ENCODE results near the gene RBMS1. TPM values are rescaled to one million over a fixed set of nuclear protein-coding genes. Genes with fewer than 3 reads are reported as not detected.

Gene RBMS1
- total and polyA plus RNA-seq, 5 donors from 2014 or later: 27.9 to 58.4 (median 33.5) TPM

DNA sequence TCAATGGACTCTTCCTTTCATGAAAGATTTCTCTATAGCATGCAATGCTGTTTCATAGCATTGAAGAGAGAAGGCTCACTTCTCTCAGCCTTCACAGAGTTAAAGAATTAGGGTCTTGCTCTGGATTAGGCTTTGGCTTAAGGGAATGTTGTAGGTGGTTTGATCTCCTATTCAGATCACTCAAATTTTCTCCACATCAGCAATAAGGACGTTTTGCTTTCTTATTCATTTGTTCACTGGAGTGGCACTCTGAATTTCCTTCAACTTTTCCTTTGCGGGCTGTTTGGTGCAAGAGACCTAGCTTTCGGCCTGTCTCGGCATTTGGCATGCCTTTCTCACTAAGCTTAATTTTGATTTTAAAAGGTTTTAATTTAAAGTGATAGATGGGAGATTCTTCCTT lies 131.6 kb downstream of the RBMS1 start:
- Mint-ChIP-seq H3K27me3 (no peaks in the 10 kb centered on the region), H3K27ac (no peak overlapping the region), H3K9me3 (no peaks in the 10 kb centered on the region), H3K4me1 (peaks cover 11 to 34% (median 23%) of the 10 kb centered on the region in 4 donors), H3K36me3 (peaks cover 45% of the 10 kb centered on the region), H3K4me3 (no peak overlapping the region)
- H3K27ac ChIP-seq (ENCODE audit: insufficient read depth, low read length, poor library complexity, severe bottlenecking): no peak overlapping the region
- peaks cover 29% of the 10 kb centered on the region for H3K36me3 ChIP-seq (ENCODE audit: control insufficient read depth, insufficient read depth, low read length)
- no peaks in the 10 kb centered on the region for H3K27me3 ChIP-seq (ENCODE audit: control insufficient read depth, insufficient read depth, low read length)
- no peaks in the 10 kb centered on the region for H3K9me3 ChIP-seq (ENCODE audit: control insufficient read depth in 2 of 2, low read length in 2 of 2)
- DNase-seq (no peak), ATAC-seq (ENCODE audit: low read depth in 2 of 2) (no peak)
- H3K4me1 ChIP-seq (ENCODE audit: control insufficient read depth, insufficient read depth, low read length, poor library complexity, severe bottlenecking): no peaks in the 10 kb centered on the region
- H3K4me3 ChIP-seq (ENCODE audit: low read depth, low read length): no peak overlapping the region

DNA sequence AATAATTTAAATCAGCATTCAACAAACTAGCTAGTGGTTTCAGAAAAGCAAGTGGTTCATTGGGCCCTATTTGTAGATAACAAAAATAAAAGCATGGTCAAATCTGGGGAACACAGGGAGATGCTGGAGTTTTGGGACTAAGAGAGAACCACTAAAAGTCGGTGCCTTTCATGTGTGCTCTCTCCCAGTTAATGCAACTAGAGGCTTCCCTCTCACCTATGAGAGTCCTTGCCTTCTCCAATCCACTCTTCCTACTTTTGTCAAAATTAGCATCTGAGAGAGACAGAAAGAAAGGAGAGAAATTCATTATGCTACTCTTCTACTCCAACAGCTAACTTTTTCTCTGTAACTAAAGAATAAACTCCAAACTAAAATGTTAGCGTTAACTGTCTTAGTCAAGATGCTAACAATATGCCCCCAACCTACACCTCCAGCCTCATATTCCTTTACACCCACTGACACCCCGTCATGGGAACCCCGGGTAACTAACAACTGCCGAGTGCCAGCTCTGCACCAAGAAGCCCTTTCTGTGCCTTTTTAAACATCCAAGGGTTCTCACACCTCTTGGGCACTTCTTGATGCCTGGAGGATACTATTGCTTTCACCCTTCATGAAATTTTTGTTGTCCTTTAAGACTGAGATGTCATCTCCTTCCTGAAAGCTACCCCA lies 133.4 kb downstream of the RBMS1 start:
- H3K4me3 ChIP-seq (ENCODE audit: low read depth, low read length): no peak overlapping the region
- peaks cover 19% of the 10 kb centered on the region for H3K36me3 ChIP-seq (ENCODE audit: control insufficient read depth, insufficient read depth, low read length)
- H3K4me1 ChIP-seq (ENCODE audit: control insufficient read depth, insufficient read depth, low read length, poor library complexity, severe bottlenecking): no peaks in the 10 kb centered on the region
- Mint-ChIP-seq H3K36me3 (peaks cover 48% of the 10 kb centered on the region), H3K9me3 (no peaks in the 10 kb centered on the region), H3K27ac (peak overlapping the region in 1 of 3 donors; percentile 42), H3K27me3 (no peaks in the 10 kb centered on the region), H3K4me1 (peaks cover 24 to 38% (median 30%) of the 10 kb centered on the region in 4 donors), H3K4me3 (no peak overlapping the region)
- H3K9me3 ChIP-seq (ENCODE audit: control insufficient read depth in 2 of 2, low read length in 2 of 2): no peaks in the 10 kb centered on the region
- H3K27me3 ChIP-seq (ENCODE audit: control insufficient read depth, insufficient read depth, low read length): no peaks in the 10 kb centered on the region
- no peak for DNase-seq
- H3K27ac ChIP-seq (ENCODE audit: insufficient read depth, low read length, poor library complexity, severe bottlenecking): no peak overlapping the region
- no peak for ATAC-seq (ENCODE audit: low read depth in 2 of 2)

DNA sequence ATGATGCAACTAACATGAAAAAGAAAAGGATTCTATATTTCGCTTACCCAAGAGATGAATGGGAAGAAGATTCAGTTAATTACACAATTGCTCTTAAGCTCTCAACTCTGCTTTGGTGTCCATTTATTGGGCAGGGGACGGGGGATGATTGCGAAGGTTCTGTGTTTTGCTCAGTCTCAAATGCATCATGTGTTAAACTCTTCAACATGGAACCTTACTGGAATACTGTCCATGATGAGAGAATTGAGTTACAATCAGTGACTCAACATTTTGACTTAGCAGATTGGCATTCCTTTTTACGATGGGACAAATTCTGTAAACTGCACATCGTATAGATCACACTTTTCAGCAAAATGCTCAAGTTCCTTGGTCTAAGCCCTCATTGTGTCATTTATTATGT lies 135.6 kb downstream of the RBMS1 start:
- H3K4me1 ChIP-seq (ENCODE audit: control insufficient read depth, insufficient read depth, low read length, poor library complexity, severe bottlenecking): no peaks in the 10 kb centered on the region
- H3K4me3 ChIP-seq (ENCODE audit: low read depth, low read length): no peak overlapping the region
- H3K27me3 Mint-ChIP-seq: no peaks in the 10 kb centered on the region
- no peak for DNase-seq
- H3K9me3 Mint-ChIP-seq: no peaks in the 10 kb centered on the region
- no peak overlapping the region for H3K27ac ChIP-seq (ENCODE audit: insufficient read depth, low read length, poor library complexity, severe bottlenecking)
- no peaks in the 10 kb centered on the region for H3K9me3 ChIP-seq (ENCODE audit: control insufficient read depth in 2 of 2, low read length in 2 of 2)
- ATAC-seq (ENCODE audit: low read depth in 2 of 2): no peak
- no peak overlapping the region for H3K4me3 Mint-ChIP-seq
- H3K4me1 Mint-ChIP-seq: peaks cover 14 to 41% (median 34%) of the 10 kb centered on the region in 4 donors
- peaks cover 28% of the 10 kb centered on the region for H3K36me3 Mint-ChIP-seq
- H3K36me3 ChIP-seq (ENCODE audit: control insufficient read depth, insufficient read depth, low read length): peaks cover 10% of the 10 kb centered on the region
- no peak overlapping the region for H3K27ac Mint-ChIP-seq
- H3K27me3 ChIP-seq (ENCODE audit: control insufficient read depth, insufficient read depth, low read length): no peaks in the 10 kb centered on the region

DNA sequence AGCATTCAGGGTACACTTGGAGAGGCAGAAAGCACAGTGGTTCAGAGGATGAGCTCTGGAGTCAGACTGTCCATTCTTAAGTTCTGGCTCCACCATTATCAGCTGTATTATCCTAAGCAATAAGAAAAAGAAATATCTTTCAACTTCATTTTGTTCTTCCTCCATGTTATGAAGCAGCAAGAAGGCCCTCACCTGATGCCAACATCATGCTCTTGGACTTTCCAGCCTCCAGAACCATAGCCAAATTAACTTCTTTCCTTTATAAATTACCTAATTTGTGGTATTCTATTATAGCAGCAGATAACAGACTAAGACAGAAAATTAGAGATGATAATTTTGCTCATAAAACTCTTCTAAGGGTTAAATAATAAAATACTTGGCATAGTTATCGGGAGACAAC lies 137.1 kb downstream of the RBMS1 start:
- no peak overlapping the region for H3K4me3 Mint-ChIP-seq
- H3K27ac Mint-ChIP-seq: peak overlapping the region in 1 of 3 donors; percentile 67
- H3K36me3 Mint-ChIP-seq: peaks cover 31% of the 10 kb centered on the region

DNA sequence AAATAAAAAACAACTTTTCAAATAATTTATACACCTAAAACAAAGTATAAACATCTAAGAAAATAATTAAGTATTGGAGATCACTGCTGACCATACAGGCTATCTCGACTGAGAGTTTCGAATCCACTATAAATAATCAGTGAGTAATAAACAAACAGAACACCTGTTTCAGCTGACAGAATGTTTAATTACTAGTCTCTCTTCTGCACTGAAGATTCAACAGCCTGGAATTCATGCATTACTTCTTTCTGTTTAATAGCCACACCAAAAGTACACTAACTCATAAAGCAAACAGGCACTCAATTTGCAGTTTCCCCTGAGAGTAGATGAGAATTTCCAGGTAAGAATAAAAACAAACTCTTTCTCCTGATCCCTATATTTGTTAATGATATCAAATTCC lies 138.5 kb downstream of the RBMS1 start:
- H3K27me3 ChIP-seq (ENCODE audit: control insufficient read depth, insufficient read depth, low read length): no peaks in the 10 kb centered on the region
- Mint-ChIP-seq H3K9me3 (no peaks in the 10 kb centered on the region), H3K27ac (peak overlapping the region; percentile 52 to 67 (median 63)), H3K4me3 (no peak overlapping the region), H3K4me1 (peaks cover 4 to 39% (median 28%) of the 10 kb centered on the region in 4 donors), H3K27me3 (no peaks in the 10 kb centered on the region), H3K36me3 (peaks cover 31% of the 10 kb centered on the region)
- H3K27ac ChIP-seq (ENCODE audit: insufficient read depth, low read length, poor library complexity, severe bottlenecking): no peak overlapping the region
- no peaks in the 10 kb centered on the region for H3K4me1 ChIP-seq (ENCODE audit: control insufficient read depth, insufficient read depth, low read length, poor library complexity, severe bottlenecking)
- no peak for DNase-seq
- no peaks in the 10 kb centered on the region for H3K9me3 ChIP-seq (ENCODE audit: control insufficient read depth in 2 of 2, low read length in 2 of 2)
- peaks cover 10% of the 10 kb centered on the region for H3K36me3 ChIP-seq (ENCODE audit: control insufficient read depth, insufficient read depth, low read length)
- ATAC-seq (ENCODE audit: low read depth in 2 of 2): no peak
- H3K4me3 ChIP-seq (ENCODE audit: low read depth, low read length): no peak overlapping the region

More for the DNA sequence above, 137.1 kb downstream of the RBMS1 start:
- no peaks in the 10 kb centered on the region for H3K4me1 ChIP-seq (ENCODE audit: control insufficient read depth, insufficient read depth, low read length, poor library complexity, severe bottlenecking)
- no peak overlapping the region for H3K27ac ChIP-seq (ENCODE audit: insufficient read depth, low read length, poor library complexity, severe bottlenecking)
- no peaks in the 10 kb centered on the region for H3K27me3 ChIP-seq (ENCODE audit: control insufficient read depth, insufficient read depth, low read length)
- Mint-ChIP-seq H3K4me1 (peaks cover 8 to 42% (median 34%) of the 10 kb centered on the region in 4 donors), H3K9me3 (no peaks in the 10 kb centered on the region), H3K27me3 (no peaks in the 10 kb centered on the region)
- no peaks in the 10 kb centered on the region for H3K9me3 ChIP-seq (ENCODE audit: control insufficient read depth in 2 of 2, low read length in 2 of 2)
- ATAC-seq (ENCODE audit: low read depth in 2 of 2) (no peak), DNase-seq (no peak)
- H3K36me3 ChIP-seq (ENCODE audit: control insufficient read depth, insufficient read depth, low read length): peaks cover 11% of the 10 kb centered on the region
- H3K4me3 ChIP-seq (ENCODE audit: low read depth, low read length): no peak overlapping the region

DNA sequence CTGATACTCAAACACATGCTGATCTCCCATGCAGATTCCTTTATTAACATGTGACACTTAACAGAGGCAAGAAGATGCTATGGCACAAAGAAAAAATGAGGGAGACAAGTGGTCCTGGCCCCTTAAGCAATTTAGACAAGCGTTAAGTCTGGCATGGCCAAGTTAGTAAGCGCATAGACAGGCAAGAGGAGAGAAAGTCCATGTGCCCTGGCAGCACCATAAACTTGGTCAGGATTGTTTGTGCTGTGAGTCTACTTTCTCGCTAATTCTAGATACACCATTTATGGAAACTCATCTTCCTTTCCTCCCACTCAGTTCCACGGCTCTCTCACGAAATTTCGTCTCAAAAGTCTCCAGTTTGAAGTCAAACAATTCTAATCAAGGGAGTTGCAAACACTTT lies 138.9 kb downstream of the RBMS1 start:
- H3K4me3 ChIP-seq (ENCODE audit: low read depth, low read length): no peak overlapping the region
- no peaks in the 10 kb centered on the region for H3K27me3 ChIP-seq (ENCODE audit: control insufficient read depth, insufficient read depth, low read length)
- peaks cover 10% of the 10 kb centered on the region for H3K36me3 ChIP-seq (ENCODE audit: control insufficient read depth, insufficient read depth, low read length)
- H3K27ac Mint-ChIP-seq: no peak overlapping the region
- no peak for ATAC-seq (ENCODE audit: low read depth in 2 of 2)
- H3K9me3 Mint-ChIP-seq: no peaks in the 10 kb centered on the region
- no peaks in the 10 kb centered on the region for H3K4me1 ChIP-seq (ENCODE audit: control insufficient read depth, insufficient read depth, low read length, poor library complexity, severe bottlenecking)
- no peaks in the 10 kb centered on the region for H3K9me3 ChIP-seq (ENCODE audit: control insufficient read depth in 2 of 2, low read length in 2 of 2)
- H3K36me3 Mint-ChIP-seq: peaks cover 34% of the 10 kb centered on the region
- peaks cover 4 to 42% (median 27%) of the 10 kb centered on the region in 4 donors for H3K4me1 Mint-ChIP-seq
- no peak for DNase-seq
- H3K27me3 Mint-ChIP-seq: no peaks in the 10 kb centered on the region
- no peak overlapping the region for H3K27ac ChIP-seq (ENCODE audit: insufficient read depth, low read length, poor library complexity, severe bottlenecking)
- no peak overlapping the region for H3K4me3 Mint-ChIP-seq

DNA sequence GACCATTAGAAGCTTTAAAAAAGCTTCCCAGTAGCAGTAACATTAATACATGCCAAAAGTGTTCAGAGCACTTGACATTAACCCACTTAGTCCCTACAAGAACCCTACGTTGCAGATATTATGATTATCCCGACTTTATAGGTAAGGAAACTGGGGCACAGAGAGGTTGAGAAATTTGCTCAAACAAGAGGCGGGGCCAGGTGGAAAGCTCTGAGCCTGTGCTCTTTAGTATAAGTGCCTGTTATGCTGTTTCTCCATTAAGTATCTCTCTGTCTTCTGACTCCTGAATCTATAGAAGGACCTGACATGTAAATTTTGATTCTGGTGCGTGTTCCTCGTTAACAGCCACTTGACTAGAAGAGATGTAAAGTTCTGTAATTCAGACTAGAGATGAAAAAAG lies 139.8 kb downstream of the RBMS1 start:
- peaks cover 10 to 48% (median 28%) of the 10 kb centered on the region in 4 donors for H3K4me1 Mint-ChIP-seq
- no peak for ATAC-seq (ENCODE audit: low read depth in 2 of 2)
- H3K27me3 Mint-ChIP-seq: no peaks in the 10 kb centered on the region

DNA sequence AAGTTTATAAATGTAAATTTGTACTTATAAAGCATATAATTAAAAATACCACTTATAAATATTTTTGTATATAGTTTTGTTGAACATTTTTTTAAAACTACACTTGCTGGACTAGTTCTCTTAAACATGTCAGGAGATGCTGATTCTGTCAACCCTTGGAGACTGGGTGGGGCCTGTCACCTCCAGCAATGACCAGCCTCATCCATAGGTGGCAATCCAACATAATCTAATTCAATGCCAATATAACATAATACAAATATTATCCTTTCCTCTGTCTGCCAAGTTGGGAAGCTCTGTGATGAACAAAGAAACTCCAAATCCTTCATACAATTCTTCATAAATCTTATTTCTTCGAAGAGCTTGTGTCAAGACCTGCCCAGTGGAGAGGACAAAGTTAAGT lies 140.4 kb downstream of the RBMS1 start:
- H3K27me3 Mint-ChIP-seq: no peaks in the 10 kb centered on the region
- peaks cover 15 to 48% (median 29%) of the 10 kb centered on the region in 4 donors for H3K4me1 Mint-ChIP-seq

More for the DNA sequence above, 139.8 kb downstream of the RBMS1 start:
- no peaks in the 10 kb centered on the region for H3K9me3 ChIP-seq (ENCODE audit: control insufficient read depth in 2 of 2, low read length in 2 of 2)
- no peaks in the 10 kb centered on the region for H3K4me1 ChIP-seq (ENCODE audit: control insufficient read depth, insufficient read depth, low read length, poor library complexity, severe bottlenecking)
- no peaks in the 10 kb centered on the region for H3K27me3 ChIP-seq (ENCODE audit: control insufficient read depth, insufficient read depth, low read length)
- peaks cover 10% of the 10 kb centered on the region for H3K36me3 ChIP-seq (ENCODE audit: control insufficient read depth, insufficient read depth, low read length)
- Mint-ChIP-seq H3K4me3 (no peak overlapping the region), H3K36me3 (peaks cover 34% of the 10 kb centered on the region), H3K9me3 (no peaks in the 10 kb centered on the region), H3K27ac (no peak overlapping the region)
- H3K4me3 ChIP-seq (ENCODE audit: low read depth, low read length): no peak overlapping the region
- no peak overlapping the region for H3K27ac ChIP-seq (ENCODE audit: insufficient read depth, low read length, poor library complexity, severe bottlenecking)
- DNase-seq: no peak

More for the DNA sequence above, 140.4 kb downstream of the RBMS1 start:
- no peaks in the 10 kb centered on the region for H3K9me3 ChIP-seq (ENCODE audit: control insufficient read depth in 2 of 2, low read length in 2 of 2)
- H3K27me3 ChIP-seq (ENCODE audit: control insufficient read depth, insufficient read depth, low read length): no peaks in the 10 kb centered on the region
- Mint-ChIP-seq H3K36me3 (peaks cover 33% of the 10 kb centered on the region), H3K9me3 (no peaks in the 10 kb centered on the region), H3K27ac (peak overlapping the region in 1 of 3 donors; percentile 89), H3K4me3 (no peak overlapping the region)
- peak in 2 of 3 donors; percentile 27 to 32 for DNase-seq
- peak in 1 of 2 donors; percentile 58 for ATAC-seq (ENCODE audit: low read depth in 2 of 2)
- H3K27ac ChIP-seq (ENCODE audit: insufficient read depth, low read length, poor library complexity, severe bottlenecking): no peak overlapping the region
- H3K36me3 ChIP-seq (ENCODE audit: control insufficient read depth, insufficient read depth, low read length): peaks cover 10% of the 10 kb centered on the region
- no peak overlapping the region for H3K4me3 ChIP-seq (ENCODE audit: low read depth, low read length)
- no peaks in the 10 kb centered on the region for H3K4me1 ChIP-seq (ENCODE audit: control insufficient read depth, insufficient read depth, low read length, poor library complexity, severe bottlenecking)
